ENCODE data around the gene CSRP1.

DNA sequence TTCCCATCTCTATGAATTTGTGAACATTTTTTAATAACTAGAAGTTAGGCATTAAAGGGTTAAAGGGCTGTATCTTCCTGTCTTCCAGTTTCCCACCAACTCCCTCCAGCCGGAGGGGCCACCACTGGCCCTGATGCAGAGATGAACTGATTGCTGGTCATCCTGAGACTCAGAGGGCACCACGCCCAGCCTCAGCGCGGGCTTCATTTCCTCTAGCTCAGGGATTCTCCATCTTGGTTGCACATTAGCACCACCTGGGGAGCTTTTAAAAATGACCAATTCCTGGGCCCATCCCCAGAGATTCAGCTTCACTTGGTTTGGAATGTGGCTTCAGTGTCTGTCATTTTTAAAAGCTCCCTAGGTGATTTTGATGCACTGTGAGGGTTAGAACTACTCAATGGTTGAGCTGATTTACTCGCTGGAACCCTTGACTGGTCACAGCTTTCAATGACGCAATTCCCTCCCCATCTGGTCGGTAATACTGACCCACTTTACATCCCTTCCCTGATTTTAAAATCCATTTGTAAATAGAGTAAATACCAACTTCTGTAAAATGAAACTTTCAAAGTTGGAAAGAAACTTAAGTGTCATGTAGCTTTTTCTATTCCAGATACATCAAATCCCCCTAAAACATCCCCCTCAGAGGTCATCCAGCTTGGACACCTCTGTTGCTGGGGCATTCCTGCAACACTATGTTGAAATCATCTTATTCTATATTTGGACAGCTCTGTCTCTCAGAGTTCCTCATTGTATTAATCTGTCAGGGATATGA, 37.1 kb upstream of the CSRP1 start:
- TF ChIP-seq, protein P1, sequence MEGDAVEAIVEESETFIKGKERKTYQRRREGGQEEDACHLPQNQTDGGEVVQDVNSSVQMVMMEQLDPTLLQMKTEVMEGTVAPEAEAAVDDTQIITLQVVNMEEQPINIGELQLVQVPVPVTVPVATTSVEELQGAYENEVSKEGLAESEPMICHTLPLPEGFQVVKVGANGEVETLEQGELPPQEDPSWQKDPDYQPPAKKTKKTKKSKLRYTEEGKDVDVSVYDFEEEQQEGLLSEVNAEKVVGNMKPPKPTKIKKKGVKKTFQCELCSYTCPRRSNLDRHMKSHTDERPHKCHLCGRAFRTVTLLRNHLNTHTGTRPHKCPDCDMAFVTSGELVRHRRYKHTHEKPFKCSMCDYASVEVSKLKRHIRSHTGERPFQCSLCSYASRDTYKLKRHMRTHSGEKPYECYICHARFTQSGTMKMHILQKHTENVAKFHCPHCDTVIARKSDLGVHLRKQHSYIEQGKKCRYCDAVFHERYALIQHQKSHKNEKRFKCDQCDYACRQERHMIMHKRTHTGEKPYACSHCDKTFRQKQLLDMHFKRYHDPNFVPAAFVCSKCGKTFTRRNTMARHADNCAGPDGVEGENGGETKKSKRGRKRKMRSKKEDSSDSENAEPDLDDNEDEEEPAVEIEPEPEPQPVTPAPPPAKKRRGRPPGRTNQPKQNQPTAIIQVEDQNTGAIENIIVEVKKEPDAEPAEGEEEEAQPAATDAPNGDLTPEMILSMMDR (IDR thresholded peaks at IDR 0.05), result no peak
- TF ChIP-seq POLR2AphosphoS5 (IDR thresholded peaks at IDR 0.05), result no peak
